ENCODE data around the gene EPHA4.

Gene EPHA4

DNA sequence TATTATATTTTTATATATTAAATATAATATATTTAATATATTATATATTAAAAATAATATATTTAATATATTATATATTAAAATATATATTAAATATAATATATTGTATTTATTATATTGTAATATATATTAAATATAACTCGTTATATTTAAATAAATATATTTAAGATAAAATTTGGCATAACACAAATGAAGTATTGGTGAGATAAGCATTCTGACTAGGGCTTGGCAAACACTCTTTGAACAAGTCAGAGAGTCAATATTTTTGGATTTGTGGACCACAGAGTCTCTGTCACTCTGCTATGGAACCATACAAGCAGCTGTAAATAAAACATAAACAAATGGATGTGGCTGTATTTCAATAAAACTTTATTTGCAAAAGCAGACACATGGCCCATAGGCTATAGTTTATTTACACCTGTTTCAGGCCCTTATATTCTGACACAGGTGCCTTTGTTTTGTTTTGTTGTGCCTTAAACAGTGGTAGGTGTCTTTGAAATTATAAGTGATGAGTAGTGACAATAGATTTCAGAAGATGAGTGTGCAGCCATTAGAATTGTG, 190.1 kb downstream of the EPHA4 start:
- no peak for DNase-seq

- no peak for DNase-seq
Observed at GRCh38 chr2:221380686-221381085, 191.4 kb downstream of the EPHA4 start.

- DNase-seq, result no peak
Observed at GRCh38 chr2:221380062-221380461, 192.0 kb downstream of the EPHA4 start.

DNA sequence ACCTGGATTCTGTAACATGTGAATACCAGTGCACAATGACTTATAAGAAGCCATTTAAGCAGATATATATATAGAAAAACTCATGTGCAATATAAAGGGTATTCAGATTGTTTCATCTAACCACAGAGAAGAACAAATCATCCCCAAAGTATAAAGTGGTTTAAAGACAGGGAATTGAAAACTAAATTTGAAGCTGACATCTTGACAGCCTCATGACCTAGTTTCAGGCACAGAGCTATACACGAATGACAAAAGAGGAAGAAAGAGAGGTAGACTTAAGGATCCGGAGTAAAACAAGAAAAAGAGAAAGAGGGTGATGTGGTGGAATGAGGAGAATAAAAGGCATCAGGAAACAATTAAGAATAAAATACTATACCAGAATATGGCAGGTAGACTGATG, 194.5 kb downstream of the EPHA4 start:
- no peak for DNase-seq

DNA sequence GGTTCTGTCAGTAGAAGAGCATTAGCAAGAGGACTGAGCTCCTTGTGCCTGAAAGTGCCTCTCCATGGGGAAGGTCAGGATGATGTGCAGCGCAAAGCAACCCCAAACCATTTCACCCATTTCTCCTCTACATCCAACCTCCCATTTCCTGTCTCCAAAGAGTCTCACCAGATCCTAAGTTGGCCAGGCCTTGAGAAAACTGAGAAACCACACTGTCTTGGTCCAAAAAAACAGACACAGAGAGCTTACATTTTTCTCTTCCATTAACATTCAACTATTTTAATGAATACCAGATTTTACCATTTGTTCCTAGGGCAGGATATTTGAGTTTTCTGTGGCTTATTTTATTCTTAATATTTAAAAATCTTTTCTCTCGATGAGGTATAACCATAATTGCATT, 195.0 kb downstream of the EPHA4 start:
- no peak for DNase-seq

GRCh38 chr2:221374234-221374633, 197.9 kb downstream of the EPHA4 start:
- DNase-seq, result no peak

DNA sequence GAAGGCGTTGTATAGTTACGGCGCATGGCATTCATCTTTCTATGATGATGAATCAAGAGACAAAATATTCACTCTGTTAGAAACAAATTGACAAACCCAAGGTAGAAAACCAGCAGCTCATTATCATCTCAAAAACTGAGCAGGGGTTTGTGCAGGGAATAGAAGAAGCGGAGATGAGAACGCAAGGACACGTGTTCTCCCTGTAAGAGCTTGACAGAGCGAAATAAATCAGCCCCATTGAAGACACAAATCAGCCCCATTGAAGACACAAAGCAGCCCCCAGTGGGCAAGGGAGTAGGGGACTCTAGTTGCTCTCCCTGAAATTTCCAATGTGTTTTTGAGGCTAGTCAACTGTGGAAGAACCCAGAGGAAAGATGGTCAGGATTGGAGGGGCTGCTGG, 199.2 kb downstream of the EPHA4 start:
- DNase-seq, result no peak

GRCh38 chr2:221372159-221372884, 199.8 kb downstream of the EPHA4 start:
- DNase-seq, result no peak

GRCh38 chr2:221371347-221371746, 200.8 kb downstream of the EPHA4 start:
- no peak for DNase-seq

DNA sequence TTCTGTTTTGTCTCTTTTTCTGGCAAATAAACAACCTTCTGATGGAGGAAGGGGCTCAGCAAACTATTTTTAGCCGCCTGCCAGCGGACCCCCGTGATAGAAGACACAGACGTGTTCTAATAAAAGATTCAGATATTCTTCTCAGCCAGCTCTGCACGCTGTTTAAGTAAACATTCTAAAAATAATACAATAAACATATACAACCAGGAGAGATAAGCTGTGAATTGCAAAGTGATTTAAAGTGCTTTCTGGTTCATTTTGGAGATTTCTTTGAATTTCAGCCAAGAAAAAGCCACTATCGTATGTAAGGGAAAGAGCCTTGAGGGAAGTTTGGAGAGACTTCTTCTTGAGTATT, 201.3 kb downstream of the EPHA4 start:
- DNase-seq, result no peak

DNA sequence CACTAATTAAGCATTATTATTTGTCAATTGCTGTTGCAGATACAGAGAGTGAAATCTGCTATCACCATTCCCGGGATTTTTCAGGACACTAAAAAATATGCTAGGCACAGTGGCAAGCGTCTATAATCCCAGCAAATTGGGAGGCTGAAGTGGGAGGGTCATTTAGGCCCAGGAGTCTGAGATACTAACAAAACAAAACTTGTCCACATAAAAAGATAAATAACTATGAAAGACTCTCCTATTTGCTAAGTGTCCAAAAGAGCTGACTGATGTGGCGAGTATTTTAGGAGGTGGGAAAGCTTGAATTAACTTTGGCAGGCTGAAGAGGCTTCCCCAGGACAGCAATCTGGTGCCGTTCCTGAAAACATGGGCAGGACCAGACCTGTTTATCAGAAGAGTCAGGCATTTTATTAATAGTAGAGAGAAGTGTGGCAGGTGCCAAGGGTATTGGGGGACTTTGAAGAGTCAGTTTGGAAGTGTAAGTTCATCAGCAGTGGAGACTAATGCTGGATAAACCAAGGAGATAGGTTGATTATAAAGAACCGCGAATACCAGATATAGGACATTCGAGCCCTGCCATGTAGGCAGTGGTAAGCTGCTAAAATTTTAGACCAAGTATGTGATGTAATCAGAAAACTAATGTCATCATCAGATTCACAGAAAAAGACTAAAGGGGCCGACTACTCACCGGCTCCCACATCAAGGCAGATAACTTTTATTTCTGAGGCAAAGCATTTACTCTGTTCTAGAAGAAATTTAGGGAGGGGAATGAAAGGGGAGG, 201.8 kb downstream of the EPHA4 start:
- DNase-seq, result no peak

Measured in NCI-H2171 (cell line).